Testis (tissue), 3 donors: ENCODE data around the gene SYNM. TPM values are rescaled to one million over a fixed set of nuclear protein-coding genes. Genes with fewer than 3 reads are reported as not detected.

Source experiments
- DNase-seq: peaks from one replicate; pipeline ENCODE4 v3.0.0-alpha.2; 2019
- H3K27ac ChIP-seq, 2 donors: fragments of 200-600 bp; sonication (generic); one replicate each; pipeline ENCODE4 v1.5.1; 2019
- H3K27me3 ChIP-seq: fragments of 200-600 bp; sonication (generic); one replicate; pipeline ENCODE4 v1.5.1; 2019
- H3K36me3 ChIP-seq: fragments of 200-600 bp; sonication (generic); one replicate; pipeline ENCODE4 v1.5.1; 2017; ENCODE audit warnings: low read depth; ENCODE audit errors: missing control alignments
- H3K4me1 ChIP-seq: fragments of 200-600 bp; sonication (generic); one replicate; pipeline ENCODE4 v1.5.1; 2019
- H3K4me3 ChIP-seq, 2 donors: fragments of 200-600 bp; sonication (generic); one replicate each; pipeline ENCODE4 v1.5.1; 2017 to 2019
- H3K9me3 ChIP-seq: fragments of 200-600 bp; sonication (generic); one replicate; pipeline ENCODE4 v1.5.1; 2017
- POLR2A ChIP-seq: fragments of 450-650 bp; IDR thresholded peaks from one replicate; pipeline ENCODE4 v1.6.1; 2017; ENCODE audit warnings: antibody characterized with exemption, mild to moderate bottlenecking, moderate library complexity
- WGBS, 2 donors: methylation state at CpG; one replicate each; pipeline ENCODE4 v1.1.5; 2018; 5-methylcytosine and 5-hydroxymethylcytosine counted together
- intact Hi-C: fragments of 100-400 bp; cut with DNase I; formaldehyde crosslinking; loops from one replicate; pipeline ENCODE4 v1.15.1; 2023; ENCODE audit warnings: low total_unique reads
- polyA plus RNA-seq: library from polyadenylated mRNA; stranded (reverse); fragments of 350-450 nt; fragmentation: Illumina TruSeq; extraction: RNeasy Lipid Tissue Mini Kit (QIAGEN cat#74804); gene quantifications from one replicate; pipeline ENCODE4 v1.2.3, GENCODE V29; 2014; ENCODE audit warnings: low read depth, low replicate concordance; ENCODE audit not compliant: insufficient read depth
- total RNA-seq, 2 donors: library from RNA; depleted of rRNA; stranded (reverse); fragments of >200 nt; gene quantifications; one replicate each; pipeline ENCODE4 v1.2.3, GENCODE V29; 2016
- TF ChIP-seq, protein P1 (sequence below), 3 experiments: fragments of 450-650 bp in 2 of 3; fragments of 200-600 bp in 1 of 3; sonication (generic) in 1 of 3; IDR thresholded peaks; one replicate each; pipeline ENCODE4 v1.5.1; 2016 to 2019; ENCODE audit warnings: antibody characterized with exemption in 3 of 3, mild to moderate bottlenecking in 2 of 3, moderate library complexity in 1 of 3

The SYNM gene
- total and polyA plus RNA-seq, 3 donors from 2014 or later = 10.0 to 17.9 (median 11.1) TPM

DNA sequence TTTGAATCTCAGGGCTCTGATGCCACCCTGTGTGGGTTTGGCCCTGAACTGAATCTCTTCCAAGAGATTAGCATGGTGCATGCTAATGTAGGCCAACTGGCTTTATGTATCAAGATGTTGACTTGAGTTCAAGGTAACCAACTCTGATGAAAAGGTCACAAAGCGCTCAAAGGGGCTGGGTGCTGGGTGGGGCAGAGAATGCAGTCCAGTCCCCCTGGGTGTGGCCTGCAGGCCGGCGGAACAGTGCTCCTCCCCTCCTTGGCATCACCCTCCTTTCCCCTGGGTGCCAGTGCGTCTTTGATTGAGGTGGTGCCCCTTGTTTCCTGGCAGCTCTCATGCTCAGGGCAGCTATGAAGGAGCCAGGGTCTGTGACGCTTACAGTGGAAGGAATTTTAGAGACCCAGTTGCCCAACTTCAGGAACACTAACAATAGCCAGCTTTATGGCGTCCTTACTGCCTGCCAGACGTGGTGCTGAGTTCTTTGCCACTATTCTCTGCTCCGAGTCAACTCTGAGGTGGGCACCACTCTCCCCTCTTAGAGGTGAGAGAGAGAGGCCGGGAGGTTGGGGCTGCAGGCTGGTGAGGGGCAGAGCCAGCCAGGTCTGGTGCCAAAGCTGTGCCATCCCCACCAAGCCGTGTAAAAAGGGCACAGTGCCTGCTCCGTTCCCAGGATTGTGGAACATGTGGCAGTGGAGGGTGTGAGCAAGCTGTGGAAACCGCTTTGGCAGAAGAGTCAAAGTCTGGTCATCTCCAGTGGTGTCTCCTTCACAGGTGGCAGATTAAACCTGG lies 9.8 kb downstream of the SYNM start:
- Histone ChIP-seq H3K27ac (no peak overlapping the region), H3K9me3 (no peaks in the 10 kb centered on the region), H3K36me3 (no peaks in the 10 kb centered on the region), H3K4me1 (no peaks in the 10 kb centered on the region), H3K4me3 (no peak overlapping the region), H3K27me3 (no peaks in the 10 kb centered on the region)
- TF ChIP-seq, protein P1, sequence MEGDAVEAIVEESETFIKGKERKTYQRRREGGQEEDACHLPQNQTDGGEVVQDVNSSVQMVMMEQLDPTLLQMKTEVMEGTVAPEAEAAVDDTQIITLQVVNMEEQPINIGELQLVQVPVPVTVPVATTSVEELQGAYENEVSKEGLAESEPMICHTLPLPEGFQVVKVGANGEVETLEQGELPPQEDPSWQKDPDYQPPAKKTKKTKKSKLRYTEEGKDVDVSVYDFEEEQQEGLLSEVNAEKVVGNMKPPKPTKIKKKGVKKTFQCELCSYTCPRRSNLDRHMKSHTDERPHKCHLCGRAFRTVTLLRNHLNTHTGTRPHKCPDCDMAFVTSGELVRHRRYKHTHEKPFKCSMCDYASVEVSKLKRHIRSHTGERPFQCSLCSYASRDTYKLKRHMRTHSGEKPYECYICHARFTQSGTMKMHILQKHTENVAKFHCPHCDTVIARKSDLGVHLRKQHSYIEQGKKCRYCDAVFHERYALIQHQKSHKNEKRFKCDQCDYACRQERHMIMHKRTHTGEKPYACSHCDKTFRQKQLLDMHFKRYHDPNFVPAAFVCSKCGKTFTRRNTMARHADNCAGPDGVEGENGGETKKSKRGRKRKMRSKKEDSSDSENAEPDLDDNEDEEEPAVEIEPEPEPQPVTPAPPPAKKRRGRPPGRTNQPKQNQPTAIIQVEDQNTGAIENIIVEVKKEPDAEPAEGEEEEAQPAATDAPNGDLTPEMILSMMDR (IDR thresholded peaks at IDR 0.05) = no peak
- no peak for TF ChIP-seq POLR2A
- no peak for DNase-seq
- 85 to 93% methylated on average over 12 of the region's 12 CpGs for WGBS, 2 donors
- intact Hi-C loops = no loop called here

DNA sequence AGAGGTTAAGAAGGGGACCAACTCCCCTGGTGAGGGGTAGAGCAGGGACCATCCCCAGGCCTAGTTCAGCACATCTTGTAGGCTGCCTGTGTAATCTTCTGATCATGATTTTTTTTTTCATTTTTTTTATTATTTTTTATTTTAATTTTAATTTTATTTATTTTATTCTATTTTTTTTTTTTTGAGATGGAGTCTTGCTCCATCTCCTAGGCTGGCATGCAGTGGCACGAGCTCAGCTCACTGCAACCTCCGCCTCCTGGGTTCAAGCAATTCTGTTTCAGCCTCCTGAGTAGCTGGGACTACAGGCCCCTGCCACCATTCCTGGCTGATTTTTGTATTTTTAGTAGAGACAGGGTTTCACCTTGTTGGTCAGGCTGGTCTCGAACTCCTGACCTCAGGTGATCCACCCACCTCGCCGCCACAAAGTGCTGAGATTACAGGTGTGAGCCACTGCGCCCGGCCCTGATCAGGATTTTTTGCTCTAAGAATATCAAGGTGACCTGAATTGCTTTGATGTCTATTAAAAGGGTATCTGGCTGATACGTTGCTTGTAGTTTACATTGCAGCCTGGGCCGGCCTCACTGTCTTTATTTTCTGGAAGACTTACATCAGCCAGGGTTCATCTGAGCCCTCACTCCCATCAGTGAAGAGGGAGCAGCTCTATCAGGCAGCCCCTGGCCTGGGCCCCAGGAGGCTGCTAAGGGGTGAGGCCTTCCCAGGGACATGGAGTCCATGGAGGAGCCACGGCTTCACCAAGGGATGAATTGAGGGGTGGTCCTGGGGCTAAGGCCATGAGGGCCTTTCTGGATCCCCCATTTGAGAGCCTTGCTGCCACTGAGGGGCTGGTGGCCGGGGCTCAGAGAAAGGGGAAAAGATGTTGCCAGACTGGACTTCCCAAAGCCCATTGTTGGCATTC lies 10.7 kb downstream of the SYNM start:
- Histone ChIP-seq H3K27me3 (no peaks in the 10 kb centered on the region), H3K4me1 (no peaks in the 10 kb centered on the region), H3K27ac (no peak overlapping the region), H3K9me3 (no peaks in the 10 kb centered on the region), H3K4me3 (no peak overlapping the region), H3K36me3 (no peaks in the 10 kb centered on the region)
- 85 to 87% methylated on average over 11 of the region's 11 CpGs for WGBS, 2 donors
- intact Hi-C loops = no loop called here
- no peak for DNase-seq
- TF ChIP-seq POLR2A = no peak
- TF ChIP-seq, protein P1 (IDR thresholded peaks at IDR 0.05) = no peak

- no peak overlapping the region for H3K4me3 ChIP-seq
- no peak overlapping the region for H3K27ac ChIP-seq
- TF ChIP-seq, protein P1 (IDR thresholded peaks at IDR 0.05) = no peak
- no peak for TF ChIP-seq POLR2A
- WGBS, 2 donors = 93 to 95% methylated on average over 8 of the region's 8 CpGs
- H3K9me3 ChIP-seq = no peaks in the 10 kb centered on the region
- no peaks in the 10 kb centered on the region for H3K36me3 ChIP-seq
- DNase-seq = no peak
- no peaks in the 10 kb centered on the region for H3K27me3 ChIP-seq
- H3K4me1 ChIP-seq = no peaks in the 10 kb centered on the region
- intact Hi-C loops = no loop called here
Observed at GRCh38 chr15:99117111-99117510, 12.2 kb downstream of the SYNM start.

- no peaks in the 10 kb centered on the region for H3K27me3 ChIP-seq
- DNase-seq = no peak
- no peak overlapping the region for H3K27ac ChIP-seq
- no peak overlapping the region for H3K4me3 ChIP-seq
- H3K36me3 ChIP-seq = no peaks in the 10 kb centered on the region
- TF ChIP-seq, protein P1 (IDR thresholded peaks at IDR 0.05) = no peak
- no peak for TF ChIP-seq POLR2A
- no peaks in the 10 kb centered on the region for H3K4me1 ChIP-seq
- intact Hi-C loops = no loop called here
- WGBS, 2 donors = 91 to 93% methylated on average over 20 of the region's 20 CpGs
- no peaks in the 10 kb centered on the region for H3K9me3 ChIP-seq
Observed at GRCh38 chr15:99117563-99118257, 12.8 kb downstream of the SYNM start.
